CD4-positive, alpha-beta memory T cell (primary cell): ENCODE data around the gene TANGO6. TPM values are rescaled to one million over a fixed set of nuclear protein-coding genes. Genes with fewer than 3 reads are reported as not detected.

ENCODE experiments used
- CTCF ChIA-PET: fragments of 350-600 bp; sonication (Branson Sonifier 250); formaldehyde crosslinking; loops from one replicate; lab custom pipeline; 2021; ENCODE audit warnings: inconsistent platforms; ENCODE audit not compliant: partially characterized antibody; lab: Charles Lee
- POLR2A ChIA-PET: fragments of 350-600 bp; sonication (Branson Sonifier 250); formaldehyde crosslinking; loops from one replicate; lab custom pipeline; 2021; ENCODE audit not compliant: partially characterized antibody; lab: Charles Lee
- DNase-seq, 5 donors: peaks; one replicate each; pipeline versions ENCODE4 v3.0.0 to v3.0.0-alpha.2; 2020 to 2022; ENCODE audit warnings: mixed read lengths in 1 of 5
- H3K27ac ChIP-seq: one replicate; pipeline ENCODE4 v1.7.0; 2013; ENCODE audit warnings: low read depth, low read length
- H3K27me3 ChIP-seq: 2 replicates; pipeline ENCODE4 v1.7.0; 2013; ENCODE audit warnings: mild to moderate bottlenecking, low read length, moderate library complexity; ENCODE audit not compliant: insufficient read depth
- H3K36me3 ChIP-seq: 2 replicates; pipeline ENCODE4 v1.7.0; 2013; ENCODE audit warnings: mild to moderate bottlenecking, low read length, moderate library complexity; ENCODE audit not compliant: insufficient read depth
- H3K4me1 ChIP-seq: 2 replicates; pipeline ENCODE4 v1.7.0; 2013; ENCODE audit warnings: mild to moderate bottlenecking, low read length, moderate library complexity; ENCODE audit not compliant: insufficient read depth
- H3K4me3 ChIP-seq, 2 donors: one replicate each; pipeline ENCODE4 v1.7.0; 2013; ENCODE audit warnings: low read length in 2 of 2, mild to moderate bottlenecking in 1 of 2
- H3K9me3 ChIP-seq, 2 donors: one replicate each; pipeline ENCODE4 v1.7.0; 2013; ENCODE audit warnings: low read length in 2 of 2, control low read depth in 1 of 2; ENCODE audit not compliant: control insufficient read depth in 1 of 2
- H3K27ac Mint-ChIP-seq, 7 donors: one replicate each; pipeline ENCODE4 v1.8.0; 2020 to 2021; ENCODE audit warnings: mixed read lengths in 7 of 7, mild to moderate bottlenecking in 6 of 7, inconsistent platforms in 3 of 7, moderate library complexity in 3 of 7
- H3K27me3 Mint-ChIP-seq, 2 donors: one replicate each; pipeline ENCODE4 v1.8.0; 2020 to 2021; ENCODE audit warnings: mixed read lengths in 2 of 2
- H3K36me3 Mint-ChIP-seq, 2 donors: one replicate each; pipeline ENCODE4 v1.8.0; 2020 to 2021; ENCODE audit warnings: mixed read lengths in 2 of 2, inconsistent platforms in 1 of 2, mild to moderate bottlenecking in 1 of 2
- H3K4me1 Mint-ChIP-seq, 4 donors: one replicate each; pipeline ENCODE4 v1.8.0; 2020 to 2021; ENCODE audit warnings: mixed read lengths in 4 of 4, mild to moderate bottlenecking in 1 of 4
- H3K4me3 Mint-ChIP-seq, 8 donors: one replicate each; pipeline ENCODE4 v1.8.0; 2020 to 2021; ENCODE audit warnings: mixed read lengths in 8 of 8, mild to moderate bottlenecking in 7 of 8, moderate library complexity in 6 of 8, inconsistent platforms in 3 of 8
- H3K9me3 Mint-ChIP-seq, 8 donors: one replicate each; pipeline ENCODE4 v1.8.0; 2020 to 2021; ENCODE audit warnings: mixed read lengths in 8 of 8, mild to moderate bottlenecking in 5 of 8, inconsistent platforms in 3 of 8, moderate library complexity in 1 of 8
- intact Hi-C: fragments of 100-400 bp; cut with micrococcal nuclease; formaldehyde crosslinking; loops from one replicate; pipeline ENCODE4 v1.15.1; 2023
- polyA plus RNA-seq, 2 donors: library from polyadenylated mRNA; unstranded; fragments of 300-500 nt; fragmentation: Illumina TruSeq; gene quantifications; one replicate each; pipeline ENCODE4 v1.2.3, GENCODE V29; 2021
- total RNA-seq, 2 experiments: library from RNA; stranded (reverse); gene quantifications; one replicate each; pipeline ENCODE4 v1.2.3, GENCODE V29; 2021

Gene TANGO6
- total and polyA plus RNA-seq, 4 experiments from 2014 or later: 12.2 to 38.1 (median 26.0) TPM

DNA sequence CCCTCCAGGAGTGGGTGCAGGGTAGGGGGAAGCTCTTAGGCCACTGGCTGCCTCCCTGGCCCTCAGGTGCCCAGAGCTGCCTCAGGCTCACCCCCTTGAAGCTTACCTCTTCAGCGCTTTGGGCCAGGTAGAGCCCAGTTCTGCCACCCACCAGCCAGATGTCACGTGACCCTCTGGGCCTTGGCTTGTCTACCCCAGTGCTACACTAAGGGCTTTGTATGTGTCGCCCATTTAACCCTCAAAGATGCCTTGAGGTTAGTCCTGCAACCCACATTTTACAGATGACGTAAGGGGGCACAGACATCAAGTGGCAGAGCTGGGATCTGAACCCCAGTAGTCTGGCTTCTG lies 265.5 kb downstream of the TANGO6 start:
- H3K9me3 Mint-ChIP-seq: no peaks in the 10 kb centered on the region
- no peak for DNase-seq
- H3K9me3 ChIP-seq: no peaks in the 10 kb centered on the region
- H3K27ac Mint-ChIP-seq: no peak overlapping the region
- H3K27me3 ChIP-seq: peaks cover 15% of the 10 kb centered on the region
- ChIA-PET POLR2A (interaction anchor here (0.8 kb wide), 2 partner anchors 90 to 588 kb away, joined by 3 read pairs; no protein-coding TSS in a partner anchor), CTCF (interaction anchor here (1.2 to 1.4 kb wide), 2 partner anchors 9 to 15 kb away, joined by 3 to 7 read pairs; no protein-coding TSS in a partner anchor)
- H3K36me3 Mint-ChIP-seq: peaks cover 25 to 31% of the 10 kb centered on the region in 2 donors
- H3K4me1 ChIP-seq: peaks cover 19% of the 10 kb centered on the region
- no peak overlapping the region for H3K27ac ChIP-seq
- H3K4me3 ChIP-seq: no peak overlapping the region
- peaks cover under 1% of the 10 kb centered on the region for H3K36me3 ChIP-seq
- peak overlapping the region in 2 of 8 donors; percentile 31 to 39 for H3K4me3 Mint-ChIP-seq
- H3K4me1 Mint-ChIP-seq: peaks cover 5 to 27% (median 15%) of the 10 kb centered on the region in 4 donors
- intact Hi-C loops: no loop called here
- H3K27me3 Mint-ChIP-seq: peaks cover 16 to 22% of the 10 kb centered on the region in 2 donors

GRCh38 chr16:69109486-69110270 lies 266.3 kb downstream of the TANGO6 start:
- peak overlapping the region in 2 of 8 donors; percentile 22 to 25 for H3K4me3 Mint-ChIP-seq
- Histone ChIP-seq H3K4me3 (no peak overlapping the region), H3K27ac (no peak overlapping the region), H3K27me3 (peaks cover 15% of the 10 kb centered on the region), H3K9me3 (no peaks in the 10 kb centered on the region), H3K36me3 (peaks cover 8% of the 10 kb centered on the region), H3K4me1 (peaks cover 19% of the 10 kb centered on the region)
- no peak overlapping the region for H3K27ac Mint-ChIP-seq
- H3K4me1 Mint-ChIP-seq: peaks cover 5 to 27% (median 15%) of the 10 kb centered on the region in 4 donors
- H3K27me3 Mint-ChIP-seq: peaks cover 14 to 21% of the 10 kb centered on the region in 2 donors
- no peak for DNase-seq
- intact Hi-C loops: no loop called here
- CTCF ChIA-PET: interaction anchor here (1.4 to 6.8 kb wide), 2 partner anchors 13 to 14 kb away, joined by 7 to 54 read pairs; no protein-coding TSS in a partner anchor
- peaks cover 30 to 35% of the 10 kb centered on the region in 2 donors for H3K36me3 Mint-ChIP-seq
- POLR2A ChIA-PET: no interaction called here
- no peaks in the 10 kb centered on the region for H3K9me3 Mint-ChIP-seq

GRCh38 chr16:69110406-69110805 lies 267.1 kb downstream of the TANGO6 start:
- Histone ChIP-seq H3K4me1 (peaks cover 19% of the 10 kb centered on the region), H3K4me3 (no peak overlapping the region), H3K27me3 (peaks cover 12% of the 10 kb centered on the region), H3K36me3 (peaks cover 16% of the 10 kb centered on the region), H3K27ac (no peak overlapping the region), H3K9me3 (no peaks in the 10 kb centered on the region)
- POLR2A ChIA-PET: no interaction called here
- intact Hi-C loops: no loop called here
- Mint-ChIP-seq H3K4me3 (peak overlapping the region in 1 of 8 donors; percentile 61), H3K27me3 (peaks cover 10 to 17% of the 10 kb centered on the region in 2 donors), H3K4me1 (peaks cover 2 to 24% (median 12%) of the 10 kb centered on the region in 4 donors), H3K27ac (no peak overlapping the region), H3K9me3 (no peaks in the 10 kb centered on the region), H3K36me3 (peaks cover 35 to 43% of the 10 kb centered on the region in 2 donors)
- CTCF ChIA-PET: interaction anchor here (6.8 kb wide), 1 partner anchor 13 kb away, joined by 54 read pairs; no protein-coding TSS in a partner anchor
- no peak for DNase-seq

GRCh38 chr16:69111216-69111875 lies 268.0 kb downstream of the TANGO6 start:
- peaks cover 35 to 44% of the 10 kb centered on the region in 2 donors for H3K36me3 Mint-ChIP-seq
- no peak for DNase-seq
- Histone ChIP-seq H3K4me3 (no peak overlapping the region), H3K4me1 (peaks cover 19% of the 10 kb centered on the region), H3K27ac (no peak overlapping the region), H3K36me3 (peaks cover 19% of the 10 kb centered on the region), H3K27me3 (peaks cover 9% of the 10 kb centered on the region), H3K9me3 (no peaks in the 10 kb centered on the region)
- ChIA-PET CTCF (interaction anchor here (0.7 to 6.8 kb wide), 2 partner anchors 12 to 30 kb away, joined by 3 to 54 read pairs; no protein-coding TSS in a partner anchor), POLR2A (no interaction called here)
- H3K27me3 Mint-ChIP-seq: peaks cover 6 to 15% of the 10 kb centered on the region in 2 donors
- H3K4me3 Mint-ChIP-seq: no peak overlapping the region
- H3K4me1 Mint-ChIP-seq: peaks cover 0 to 19% (median 10%) of the 10 kb centered on the region in 4 donors
- intact Hi-C loops: no loop called here
- H3K9me3 Mint-ChIP-seq: no peaks in the 10 kb centered on the region
- peak overlapping the region in 1 of 7 donors; percentile 64 for H3K27ac Mint-ChIP-seq

DNA sequence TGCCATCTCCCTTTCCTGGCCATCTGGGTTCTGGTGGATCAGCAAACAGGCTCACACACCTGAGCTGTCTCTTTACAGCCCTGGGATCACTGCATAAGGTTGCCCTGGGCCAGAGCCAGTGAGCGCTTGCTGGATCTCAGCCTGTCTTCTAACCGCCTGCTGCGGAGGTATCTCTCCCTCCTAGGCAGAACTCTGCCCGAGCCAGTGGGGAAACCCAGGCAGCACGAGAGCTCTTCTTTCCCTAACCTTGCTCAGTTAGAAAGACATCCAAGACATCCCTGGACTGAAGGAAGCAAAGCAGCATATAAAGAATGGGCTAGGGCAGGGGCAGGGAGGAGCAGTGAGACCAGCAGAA lies 268.5 kb downstream of the TANGO6 start:
- H3K9me3 ChIP-seq: no peaks in the 10 kb centered on the region
- intact Hi-C loops: no loop called here
- Mint-ChIP-seq H3K36me3 (peaks cover 38 to 46% of the 10 kb centered on the region in 2 donors), H3K9me3 (no peaks in the 10 kb centered on the region), H3K27ac (no peak overlapping the region), H3K4me1 (peaks cover 0 to 17% (median 8%) of the 10 kb centered on the region in 4 donors), H3K4me3 (no peak overlapping the region), H3K27me3 (peaks cover 6 to 13% of the 10 kb centered on the region in 2 donors)
- H3K4me1 ChIP-seq: peaks cover 14% of the 10 kb centered on the region
- no peak overlapping the region for H3K27ac ChIP-seq
- H3K27me3 ChIP-seq: peaks cover 5% of the 10 kb centered on the region
- POLR2A ChIA-PET: no interaction called here
- DNase-seq: no peak
- CTCF ChIA-PET: interaction anchor here (6.8 kb wide), 1 partner anchor 11 kb away, joined by 54 read pairs; no protein-coding TSS in a partner anchor
- H3K4me3 ChIP-seq: no peak overlapping the region
- peaks cover 22% of the 10 kb centered on the region for H3K36me3 ChIP-seq

GRCh38 chr16:69112285-69113129 lies 269.2 kb downstream of the TANGO6 start:
- Histone ChIP-seq H3K36me3 (peaks cover 25% of the 10 kb centered on the region), H3K27ac (no peak overlapping the region), H3K27me3 (no peaks in the 10 kb centered on the region), H3K4me3 (no peak overlapping the region), H3K4me1 (peaks cover 8% of the 10 kb centered on the region), H3K9me3 (no peaks in the 10 kb centered on the region)
- POLR2A ChIA-PET: no interaction called here
- intact Hi-C loops: no loop called here
- Mint-ChIP-seq H3K36me3 (peaks cover 39 to 47% of the 10 kb centered on the region in 2 donors), H3K4me1 (peaks cover 0 to 12% (median 6%) of the 10 kb centered on the region in 4 donors), H3K4me3 (no peak overlapping the region), H3K27ac (no peak overlapping the region), H3K27me3 (peaks cover 5 to 9% of the 10 kb centered on the region in 2 donors), H3K9me3 (no peaks in the 10 kb centered on the region)
- DNase-seq: peak in 1 of 5 donors; percentile 34
- CTCF ChIA-PET: interaction anchor here (0.6 to 6.8 kb wide), 7 partner anchors 11 to 176 kb away, joined by 3 to 54 read pairs (median 4); no protein-coding TSS in a partner anchor
